Upper lobe of left lung (tissue), 6 donors: ENCODE results near the gene DIRAS1. TPM values are rescaled to one million over a fixed set of nuclear protein-coding genes. Genes with fewer than 3 reads are reported as not detected.

ENCODE experiments used
- ATAC-seq, 2 donors: fragments of 200-7000 bp; cut with Tn5 transposase; one replicate each; pipeline ENCODE4 v1.9.1; 2022; ENCODE audit warnings: mild to moderate bottlenecking in 2 of 2, moderate library complexity in 2 of 2; ENCODE audit not compliant: low FRiP score in 2 of 2
- DNase-seq, 2 donors: peaks; one replicate each; pipeline ENCODE4 v3.0.0-alpha.2; 2019 to 2020
- H3K27ac ChIP-seq, 4 donors: fragments of 200-600 bp; sonication (generic); one replicate each; pipeline ENCODE4 v1.5.1; 2016 to 2019
- H3K27me3 ChIP-seq, 4 donors: fragments of 200-600 bp; sonication (generic); one replicate each; pipeline ENCODE4 v1.5.1; 2017 to 2019
- H3K36me3 ChIP-seq, 4 donors: fragments of 200-600 bp; sonication (generic); one replicate each; pipeline ENCODE4 v1.5.1; 2016 to 2019
- H3K4me1 ChIP-seq, 4 donors: fragments of 200-600 bp; sonication (generic); one replicate each; pipeline ENCODE4 v1.5.1; 2018 to 2019
- H3K4me3 ChIP-seq, 4 donors: fragments of 200-600 bp; sonication (generic); one replicate each; pipeline ENCODE4 v1.5.1; 2017 to 2019; ENCODE audit warnings: mild to moderate bottlenecking in 2 of 4, moderate library complexity in 1 of 4
- H3K9me3 ChIP-seq, 4 donors: fragments of 200-600 bp; sonication (generic); one replicate each; pipeline ENCODE4 v1.5.1; 2018 to 2019
- CTCF ChIP-seq, 6 experiments: fragments of 450-650 bp in 4 of 6; fragments of 200-600 bp in 2 of 6; sonication (generic) in 2 of 6; IDR thresholded peaks; one replicate each; pipeline ENCODE4 v1.5.1; 2016 to 2019; ENCODE audit warnings: antibody characterized with exemption in 6 of 6
- EP300 ChIP-seq, 4 donors: sonication (generic); formaldehyde crosslinking; IDR thresholded peaks; one replicate each; pipeline ENCODE4 v1.5.1; 2017; ENCODE audit warnings: antibody characterized with exemption in 4 of 4, control low read depth in 2 of 4
- POLR2A ChIP-seq, 4 donors: fragments of 450-650 bp; IDR thresholded peaks; one replicate each; pipeline ENCODE4 v1.5.1; 2016 to 2017; ENCODE audit warnings: antibody characterized with exemption in 4 of 4, mild to moderate bottlenecking in 2 of 4
- POLR2AphosphoS5 ChIP-seq, 2 donors: sonication (generic); formaldehyde crosslinking; IDR thresholded peaks; one replicate each; pipeline ENCODE4 v1.5.1; 2017; ENCODE audit warnings: antibody characterized with exemption in 2 of 2
- WGBS, 2 donors: methylation state at CpG; one replicate each; pipeline ENCODE4 v1.1.5; 2017 to 2018; 5-methylcytosine and 5-hydroxymethylcytosine counted together
- total RNA-seq, 6 donors: library from RNA; depleted of rRNA in 4 of 6; stranded (reverse); fragments of >200 nt in 4 of 6; gene quantifications; one replicate each; pipeline versions ENCODE4 v1.1.0 to v1.2.1, GENCODE V29; 2016 to 2021
- donor health status: DM: no; HTN: no; CAD: no; lungs with moderate emphysema.
- donor health status: DM: no; HTN: yes; CAD: no; lungs with severe emphysema.

Gene DIRAS1
- total RNA-seq, 6 donors from 2014 or later: 0.15 to 1.3 (median 0.81) TPM; not detected in 3

GRCh38 chr19:2701361-2702169 lies 19.6 kb downstream of the DIRAS1 start:
- Histone ChIP-seq H3K36me3 (no peaks in the 10 kb centered on the region), H3K9me3 (no peaks in the 10 kb centered on the region), H3K4me1 (peaks cover 6 to 22% (median 12%) of the 10 kb centered on the region in 4 donors), H3K27ac (peak overlapping the region in 2 of 4 donors; percentile 70 to 80), H3K4me3 (peak overlapping the region in 3 of 4 donors; percentile 68 to 79 (median 69)), H3K27me3 (no peaks in the 10 kb centered on the region)
- TF ChIP-seq CTCF (IDR thresholded peaks at IDR 0.05) (no peak), EP300 (IDR thresholded peaks at IDR 0.05) (no peak), POLR2A (IDR thresholded peaks at IDR 0.05) (no peak), POLR2AphosphoS5 (IDR thresholded peaks at IDR 0.05) (no peak)
- no peak for ATAC-seq
- WGBS, 2 donors: 7 to 8% methylated on average over 9 of the region's 9 CpGs
- no peak for DNase-seq

- H3K4me1 ChIP-seq: peaks cover 7 to 24% (median 12%) of the 10 kb centered on the region in 4 donors
- H3K9me3 ChIP-seq: no peaks in the 10 kb centered on the region
- DNase-seq (no peak), ATAC-seq (no peak)
- 61 to 67% methylated on average over 26 of the region's 26 CpGs for WGBS, 2 donors
- no peaks in the 10 kb centered on the region for H3K36me3 ChIP-seq
- peak overlapping the region in 1 of 4 donors; percentile 79 for H3K4me3 ChIP-seq
- H3K27ac ChIP-seq: peak overlapping the region in 1 of 4 donors; percentile 8
- H3K27me3 ChIP-seq: no peaks in the 10 kb centered on the region
- no peak for TF ChIP-seq EP300 (IDR thresholded peaks at IDR 0.05)
- no peak for TF ChIP-seq POLR2A (IDR thresholded peaks at IDR 0.05)
- no peak for TF ChIP-seq CTCF (IDR thresholded peaks at IDR 0.05)
- no peak for TF ChIP-seq POLR2AphosphoS5 (IDR thresholded peaks at IDR 0.05)
These were observed 20.4 kb downstream of the DIRAS1 start for GRCh38 chr19:2700660-2701360.

- Histone ChIP-seq H3K4me1 (peaks cover 13 to 37% (median 21%) of the 10 kb centered on the region in 4 donors), H3K4me3 (no peak overlapping the region), H3K9me3 (no peaks in the 10 kb centered on the region), H3K36me3 (no peaks in the 10 kb centered on the region), H3K27ac (peak overlapping the region in 1 of 4 donors; percentile 7), H3K27me3 (no peaks in the 10 kb centered on the region)
- DNase-seq: no peak
- ATAC-seq: no peak
- TF ChIP-seq POLR2A (IDR thresholded peaks at IDR 0.05) (no peak), CTCF (IDR thresholded peaks at IDR 0.05) (no peak), POLR2AphosphoS5 (IDR thresholded peaks at IDR 0.05) (no peak), EP300 (IDR thresholded peaks at IDR 0.05) (no peak)
- WGBS, 2 donors: 78 to 83% methylated on average over 15 of the region's 15 CpGs
These were observed 21.6 kb downstream of the DIRAS1 start for GRCh38 chr19:2699413-2700140.

- H3K4me3 ChIP-seq: no peak overlapping the region
- peak overlapping the region in 3 of 4 donors; percentile 61 to 78 (median 73) for H3K27ac ChIP-seq
- no peaks in the 10 kb centered on the region for H3K9me3 ChIP-seq
- H3K27me3 ChIP-seq: no peaks in the 10 kb centered on the region
- TF ChIP-seq CTCF (IDR thresholded peaks at IDR 0.05) (no peak), POLR2AphosphoS5 (IDR thresholded peaks at IDR 0.05) (no peak), POLR2A (IDR thresholded peaks at IDR 0.05) (no peak), EP300 (IDR thresholded peaks at IDR 0.05) (no peak)
- 43 to 68% methylated on average over 5 of the region's 5 CpGs for WGBS, 2 donors
- H3K36me3 ChIP-seq: no peaks in the 10 kb centered on the region
- H3K4me1 ChIP-seq: peaks cover 7 to 26% (median 13%) of the 10 kb centered on the region in 4 donors
- no peak for DNase-seq
- ATAC-seq: no peak
These were observed 27.0 kb downstream of the DIRAS1 start for GRCh38 chr19:2694196-2694595.
